Measurements from ENCODE around the gene TMEM185B.
"Not testable (repeated sequence)": the region's sequence is repeated elsewhere in the genome, so short reads cannot be mapped to it uniquely, and the experiment has no call there.

Gene TMEM185B

DNA sequence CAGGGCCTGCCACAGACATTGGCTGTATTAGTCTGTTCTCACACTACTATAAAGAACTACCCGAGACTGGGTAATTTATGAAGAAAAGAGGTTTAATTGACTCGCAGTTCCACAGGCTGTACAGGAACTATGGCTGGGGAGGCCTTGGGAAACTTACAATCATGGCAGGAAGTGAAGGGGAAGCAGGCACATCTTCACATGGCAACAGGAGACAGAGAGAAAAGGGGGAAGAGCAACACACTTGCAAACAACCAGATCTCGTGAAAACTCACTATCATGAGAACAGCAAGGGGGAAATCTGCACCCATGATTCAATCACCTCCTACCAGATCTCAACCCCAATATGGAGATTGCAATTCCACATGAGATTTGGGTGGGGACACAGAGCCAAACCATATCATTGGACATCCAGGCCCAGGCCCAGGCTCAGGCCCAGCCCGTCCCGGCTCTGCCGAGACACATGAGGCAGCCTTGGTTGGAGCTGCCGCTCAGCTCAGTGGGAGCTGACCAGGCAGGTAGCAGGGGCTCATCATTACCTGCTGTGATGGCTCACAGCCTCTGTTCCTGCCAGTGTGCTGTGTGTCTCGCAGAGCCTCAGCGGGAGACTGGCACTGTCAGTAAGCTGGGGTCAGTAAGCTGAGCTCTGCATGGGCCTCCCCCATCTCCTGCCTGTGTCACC, 20.8 kb upstream of the TMEM185B start:
- peaks cover 2% of the 10 kb centered on the region for H3K27me3 Mint-ChIP-seq
- no peaks in the 10 kb centered on the region for H3K4me1 Mint-ChIP-seq (ENCODE audit: low read depth)
- H3K27ac Mint-ChIP-seq = no peak overlapping the region
- H3K36me3 Mint-ChIP-seq = peaks cover 3% of the 10 kb centered on the region
- no peak overlapping the region for H3K4me3 Mint-ChIP-seq
- no peaks in the 10 kb centered on the region for H3K9me3 Mint-ChIP-seq (ENCODE audit: low read depth)

DNA sequence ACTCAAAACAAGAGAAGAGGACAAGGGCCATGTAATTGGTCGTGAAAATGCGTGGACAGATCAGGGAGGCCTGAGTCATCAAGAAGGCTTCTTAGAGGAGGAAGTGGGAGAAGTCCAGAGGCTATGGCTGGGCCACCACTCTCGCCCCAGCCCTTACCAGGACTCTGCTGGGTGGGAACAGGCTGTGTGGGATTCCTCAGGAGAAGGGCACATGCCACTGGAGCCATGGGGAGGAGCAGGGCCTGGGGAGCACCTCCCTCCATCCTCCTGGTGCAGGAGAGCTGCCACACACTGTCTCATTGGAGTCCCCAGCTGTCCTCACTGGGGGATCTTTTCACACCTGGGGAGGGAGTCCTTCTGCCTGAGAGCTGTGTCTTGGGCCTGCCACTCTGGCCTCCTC, 20.0 kb upstream of the TMEM185B start:
- Mint-ChIP-seq H3K36me3 (peaks cover 3% of the 10 kb centered on the region), H3K4me3 (no peak overlapping the region), H3K27me3 (peaks cover 2% of the 10 kb centered on the region), H3K9me3 (ENCODE audit: low read depth) (no peaks in the 10 kb centered on the region), H3K27ac (no peak overlapping the region), H3K4me1 (ENCODE audit: low read depth) (no peaks in the 10 kb centered on the region)

DNA sequence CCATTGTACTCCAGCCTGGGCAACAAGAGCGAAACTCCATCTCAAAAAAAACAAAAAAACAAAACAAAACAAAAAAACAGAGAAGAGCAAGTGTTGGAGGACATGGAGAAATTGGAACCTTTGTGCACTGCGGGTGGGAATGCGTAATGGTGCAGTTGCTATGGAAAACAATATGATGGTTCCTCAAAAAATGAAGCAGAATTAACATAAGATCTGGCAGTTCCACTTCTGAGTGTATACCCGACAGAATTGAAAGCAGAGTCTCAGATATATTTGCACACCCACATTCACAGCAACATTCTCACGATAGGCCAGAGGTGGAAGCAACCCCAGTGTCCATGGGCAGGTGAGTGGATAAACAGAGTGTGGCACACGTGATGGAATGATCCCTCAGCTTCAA, 18.5 kb upstream of the TMEM185B start:
- H3K27me3 Mint-ChIP-seq = no peaks in the 10 kb centered on the region
- H3K4me1 Mint-ChIP-seq (ENCODE audit: low read depth) = no peaks in the 10 kb centered on the region
- no peak overlapping the region for H3K27ac Mint-ChIP-seq
- peaks cover 3% of the 10 kb centered on the region for H3K36me3 Mint-ChIP-seq
- no peaks in the 10 kb centered on the region for H3K9me3 Mint-ChIP-seq (ENCODE audit: low read depth)
- no peak overlapping the region for H3K4me3 Mint-ChIP-seq

DNA sequence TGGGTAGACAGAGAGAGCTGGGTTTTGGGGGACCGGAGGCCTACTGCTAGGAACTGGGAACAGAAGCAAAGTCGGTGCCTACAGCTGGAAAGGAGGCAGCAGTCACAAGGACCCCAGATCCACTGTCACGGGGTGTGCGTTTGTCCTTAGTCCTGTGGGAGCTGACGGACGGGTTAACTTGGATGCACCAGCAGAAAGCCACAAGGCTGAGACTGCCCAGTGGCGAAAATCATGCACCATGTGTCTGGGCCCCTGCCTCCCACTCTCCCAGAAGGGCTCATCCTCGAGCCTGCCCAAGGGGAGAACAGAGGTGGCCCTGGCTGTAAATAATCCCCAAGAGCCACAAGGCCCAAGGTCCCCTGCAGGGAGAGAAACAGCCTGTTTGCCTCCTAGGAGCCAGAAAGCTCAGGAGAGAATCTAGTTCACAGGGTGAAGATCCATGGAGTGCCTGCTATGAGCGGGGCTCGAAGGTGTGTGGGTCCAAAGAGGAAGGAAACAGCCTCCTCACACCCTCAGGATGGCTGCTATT, 17.8 kb upstream of the TMEM185B start:
- Mint-ChIP-seq H3K9me3 (ENCODE audit: low read depth) (no peaks in the 10 kb centered on the region), H3K36me3 (peaks cover 3% of the 10 kb centered on the region), H3K4me3 (no peak overlapping the region), H3K27ac (no peak overlapping the region), H3K4me1 (ENCODE audit: low read depth) (no peaks in the 10 kb centered on the region), H3K27me3 (no peaks in the 10 kb centered on the region)

DNA sequence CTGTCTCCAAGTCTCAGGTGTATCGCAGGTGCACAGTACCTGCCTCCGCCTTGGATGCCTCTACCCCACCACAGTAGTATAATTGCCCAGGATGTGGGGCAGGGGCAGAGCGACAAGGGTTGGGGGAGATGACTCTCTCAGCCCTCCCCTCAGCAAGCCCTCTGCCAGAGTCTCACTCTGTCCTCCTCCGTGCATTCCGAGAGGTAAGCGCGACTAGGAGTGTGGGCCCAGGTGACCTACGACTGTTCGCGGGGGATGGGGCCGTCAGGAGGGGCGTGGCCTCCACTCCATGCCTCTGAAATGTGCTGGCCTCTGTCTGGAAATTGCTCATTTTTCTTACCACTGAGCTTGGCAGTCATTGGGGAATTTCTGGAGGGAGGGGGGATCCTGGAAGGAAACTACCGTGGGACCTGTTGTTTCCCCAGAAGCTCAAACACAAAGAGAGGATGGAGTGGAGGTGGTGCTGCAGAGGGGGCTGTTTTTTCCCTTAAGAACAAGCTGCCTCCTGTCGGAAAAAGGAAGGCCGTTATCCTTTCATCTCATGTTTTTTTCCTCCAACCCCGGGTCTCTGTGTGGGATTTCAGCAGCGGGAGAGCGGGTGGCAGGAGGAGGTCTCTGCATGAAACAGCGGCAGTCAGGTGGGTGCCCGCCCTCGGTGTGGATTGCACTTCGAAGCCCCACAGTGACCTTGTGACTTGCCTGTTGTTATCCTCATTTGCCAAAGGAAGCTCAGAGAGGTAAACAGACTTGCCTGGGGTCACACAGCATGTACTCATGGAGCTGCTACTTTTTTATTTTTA, 16.5 kb upstream of the TMEM185B start:
- Mint-ChIP-seq H3K27ac (no peak overlapping the region), H3K9me3 (ENCODE audit: low read depth) (no peaks in the 10 kb centered on the region), H3K27me3 (no peaks in the 10 kb centered on the region), H3K4me1 (ENCODE audit: low read depth) (no peaks in the 10 kb centered on the region), H3K4me3 (no peak overlapping the region), H3K36me3 (peaks cover 3% of the 10 kb centered on the region)

DNA sequence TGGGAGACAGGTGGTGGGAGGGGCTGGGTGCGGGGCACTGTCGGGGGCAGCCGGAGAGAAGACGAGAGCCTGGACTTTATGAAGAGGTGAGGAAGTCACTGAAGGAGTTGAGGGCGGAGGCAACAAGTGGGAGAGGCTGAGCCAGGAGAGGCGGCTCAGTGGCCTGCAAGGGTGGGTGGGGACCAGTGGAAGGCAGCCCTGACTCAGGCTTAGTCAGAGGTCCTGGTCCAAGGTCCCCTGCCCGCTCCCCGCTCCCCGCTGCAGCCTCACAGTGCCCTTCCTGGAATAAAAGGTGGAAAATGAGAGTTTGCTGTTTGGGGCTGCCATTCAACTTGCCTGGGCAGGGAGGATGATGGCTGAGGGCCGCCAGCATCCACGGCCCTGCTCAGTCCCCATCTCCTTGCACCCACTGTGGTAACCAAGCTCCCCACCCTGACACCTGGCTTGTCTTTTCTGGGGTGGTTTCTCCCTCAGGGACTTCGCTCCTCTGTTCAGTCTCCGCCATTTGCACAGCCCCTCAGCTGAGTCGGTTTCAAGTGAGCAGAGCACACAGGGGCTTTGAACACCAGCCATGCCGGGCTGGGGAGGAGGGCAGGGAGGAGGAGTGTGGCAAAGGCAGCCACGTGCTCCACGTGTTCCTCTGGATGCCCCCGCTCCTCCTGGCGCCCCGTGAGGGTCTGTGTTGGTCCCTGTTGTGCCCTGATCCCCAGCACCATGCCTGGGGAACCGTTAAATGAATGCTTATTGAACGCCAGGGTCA, 15.7 kb upstream of the TMEM185B start:
- no peaks in the 10 kb centered on the region for H3K4me1 Mint-ChIP-seq (ENCODE audit: low read depth)
- no peaks in the 10 kb centered on the region for H3K9me3 Mint-ChIP-seq (ENCODE audit: low read depth)
- H3K36me3 Mint-ChIP-seq = peaks cover 2% of the 10 kb centered on the region
- H3K4me3 Mint-ChIP-seq = no peak overlapping the region
- no peak overlapping the region for H3K27ac Mint-ChIP-seq
- H3K27me3 Mint-ChIP-seq = no peaks in the 10 kb centered on the region

DNA sequence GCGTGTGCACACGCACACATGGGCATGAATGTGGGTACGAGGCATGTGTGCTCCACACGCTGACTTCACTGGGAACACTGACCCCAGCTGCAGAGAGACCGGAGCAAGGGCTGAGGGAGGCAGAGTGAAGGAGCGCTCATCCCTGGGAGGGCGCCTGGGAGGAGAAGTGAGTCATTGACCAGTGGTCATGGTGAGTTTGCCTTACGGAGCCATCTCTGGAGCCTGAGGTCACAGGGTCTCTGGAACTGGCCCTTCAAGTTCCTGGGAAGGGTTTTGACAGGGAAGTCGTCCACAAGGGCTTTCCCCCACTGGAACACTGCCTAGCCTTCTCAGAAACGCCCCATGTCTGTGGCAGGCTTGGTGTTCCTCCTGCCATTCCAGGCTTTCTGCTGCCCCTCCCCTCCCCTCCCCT, 14.3 kb upstream of the TMEM185B start:
- H3K4me1 Mint-ChIP-seq (ENCODE audit: low read depth) = peaks cover 11% of the 10 kb centered on the region

DNA sequence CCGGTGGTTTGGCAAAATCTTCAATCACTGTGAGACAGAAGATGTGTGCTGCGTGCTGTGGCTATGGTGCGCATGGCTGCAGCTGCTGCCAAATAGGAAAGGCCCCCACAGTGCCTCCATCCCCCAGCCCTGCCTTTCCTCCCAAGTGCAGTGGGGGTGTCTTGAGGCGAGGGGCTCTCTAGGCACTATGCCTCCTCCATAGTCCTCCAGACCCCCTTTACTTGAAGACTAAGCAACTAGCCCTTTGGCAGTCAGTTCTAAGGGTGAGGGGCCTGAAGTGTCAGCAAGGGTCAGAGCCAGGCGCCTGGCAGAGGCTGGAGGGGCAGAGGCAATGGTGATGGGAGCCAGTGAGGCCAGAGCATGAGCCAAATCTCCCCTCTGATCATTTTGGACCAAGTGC, 13.6 kb upstream of the TMEM185B start:
- Mint-ChIP-seq H3K4me1 (ENCODE audit: low read depth) (peaks cover 18% of the 10 kb centered on the region), H3K27me3 (no peaks in the 10 kb centered on the region), H3K4me3 (no peak overlapping the region)

More for the DNA sequence above, 14.3 kb upstream of the TMEM185B start:
- H3K27me3 Mint-ChIP-seq = no peaks in the 10 kb centered on the region
- H3K9me3 Mint-ChIP-seq (ENCODE audit: low read depth) = no peaks in the 10 kb centered on the region
- no peak overlapping the region for H3K27ac Mint-ChIP-seq
- H3K4me3 Mint-ChIP-seq = no peak overlapping the region
- no peaks in the 10 kb centered on the region for H3K36me3 Mint-ChIP-seq

DNA sequence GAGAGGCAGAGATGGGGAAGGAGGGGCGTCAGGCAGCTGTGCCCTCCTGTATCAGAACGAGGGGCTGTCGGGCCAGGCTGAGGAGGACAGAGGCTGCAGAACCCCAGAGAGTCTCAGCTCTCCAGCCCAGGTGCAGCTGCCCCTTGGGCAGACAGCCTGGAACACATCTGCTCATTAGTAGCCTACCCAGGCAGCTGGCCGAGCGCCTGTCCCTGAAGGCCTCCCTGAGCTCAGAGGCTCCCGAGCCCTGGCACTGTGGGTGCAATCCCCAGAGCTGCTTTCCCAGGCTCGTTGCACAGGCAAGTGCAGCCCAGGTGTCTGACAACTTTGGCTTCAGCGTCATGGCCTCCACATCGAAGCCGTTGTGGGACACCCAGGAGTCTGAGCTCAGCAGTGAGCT, 13.1 kb upstream of the TMEM185B start:
- Mint-ChIP-seq H3K36me3 (no peaks in the 10 kb centered on the region), H3K4me1 (ENCODE audit: low read depth) (peaks cover 22% of the 10 kb centered on the region), H3K27me3 (no peaks in the 10 kb centered on the region), H3K9me3 (ENCODE audit: low read depth) (no peaks in the 10 kb centered on the region), H3K4me3 (no peak overlapping the region), H3K27ac (no peak overlapping the region)

More for the DNA sequence above, 13.6 kb upstream of the TMEM185B start:
- Mint-ChIP-seq H3K27ac (no peak overlapping the region), H3K36me3 (no peaks in the 10 kb centered on the region), H3K9me3 (ENCODE audit: low read depth) (no peaks in the 10 kb centered on the region)

DNA sequence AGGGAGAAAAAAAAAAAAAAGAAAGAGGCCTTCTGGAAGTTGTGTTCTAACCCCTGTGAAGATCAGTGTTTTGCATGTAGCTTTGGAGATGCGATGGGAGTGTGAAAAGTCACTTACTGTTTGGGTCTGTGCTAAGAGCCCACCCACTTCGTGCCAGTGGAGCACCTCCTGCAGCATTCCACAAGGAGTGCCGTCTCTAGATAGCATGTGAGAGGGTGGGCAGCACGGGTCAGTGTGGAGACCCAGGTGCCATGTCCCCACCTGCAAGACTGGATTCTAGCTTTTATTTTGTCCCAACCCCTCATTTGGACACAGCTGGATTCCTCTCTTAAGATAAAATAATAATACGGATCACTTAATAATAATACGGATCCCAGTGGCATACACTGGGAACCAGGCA, 12.5 kb upstream of the TMEM185B start:
- no peaks in the 10 kb centered on the region for H3K27me3 Mint-ChIP-seq
- H3K4me3 Mint-ChIP-seq = no peak overlapping the region
- no peak overlapping the region for H3K27ac Mint-ChIP-seq

DNA sequence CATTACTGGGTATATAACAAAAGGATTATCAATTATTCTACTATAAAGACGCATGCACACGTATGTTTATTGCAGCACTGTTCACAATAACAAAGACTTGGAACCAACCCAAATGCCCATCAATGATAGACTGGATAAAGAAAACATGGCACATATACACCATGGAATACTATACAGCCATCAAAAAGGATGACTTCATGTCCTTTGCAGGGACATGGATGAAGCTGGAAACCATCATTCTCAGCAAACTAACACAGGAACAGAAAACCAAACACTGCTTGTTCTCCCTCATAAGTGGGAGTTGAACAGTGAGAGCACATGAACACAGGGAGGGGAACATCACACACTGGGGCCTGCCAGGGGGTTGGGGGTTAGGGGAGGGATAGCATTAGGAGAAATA, 12.0 kb upstream of the TMEM185B start:
- H3K4me3 Mint-ChIP-seq; H3K27me3 Mint-ChIP-seq; H3K27ac Mint-ChIP-seq; H3K36me3 Mint-ChIP-seq; H3K9me3 Mint-ChIP-seq (ENCODE audit: low read depth): not testable (repeated sequence)
- peaks cover 32% of the 10 kb centered on the region for H3K4me1 Mint-ChIP-seq (ENCODE audit: low read depth)

More for the DNA sequence above, 12.5 kb upstream of the TMEM185B start:
- Mint-ChIP-seq H3K9me3 (ENCODE audit: low read depth) (no peaks in the 10 kb centered on the region), H3K36me3 (no peaks in the 10 kb centered on the region), H3K4me1 (ENCODE audit: low read depth) (peaks cover 28% of the 10 kb centered on the region)

DNA sequence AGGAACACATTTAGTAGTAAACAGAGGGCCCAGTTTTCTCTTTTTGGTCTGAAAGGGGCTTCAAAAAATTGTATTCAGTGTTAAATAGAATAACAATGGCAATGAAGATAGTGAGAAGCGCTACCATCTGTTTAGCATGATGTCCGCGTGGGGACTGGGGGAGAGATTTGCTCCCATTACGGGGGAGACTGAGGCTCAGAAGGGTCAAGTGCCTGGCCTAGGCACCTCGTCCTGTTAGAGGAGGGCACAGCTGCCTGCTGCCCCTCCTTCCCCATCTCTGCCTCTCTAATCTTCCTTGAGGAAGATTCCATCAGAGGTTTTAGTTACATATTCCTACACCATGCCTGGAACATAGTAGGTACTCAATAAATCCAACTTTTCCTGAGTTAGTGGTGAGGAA, 10.1 kb upstream of the TMEM185B start:
- Mint-ChIP-seq H3K27me3 (no peaks in the 10 kb centered on the region), H3K27ac (peak overlapping the region; percentile 99), H3K4me3 (peak overlapping the region; percentile 93), H3K9me3 (ENCODE audit: low read depth) (no peaks in the 10 kb centered on the region), H3K36me3 (no peaks in the 10 kb centered on the region), H3K4me1 (ENCODE audit: low read depth) (peaks cover 50% of the 10 kb centered on the region)

DNA sequence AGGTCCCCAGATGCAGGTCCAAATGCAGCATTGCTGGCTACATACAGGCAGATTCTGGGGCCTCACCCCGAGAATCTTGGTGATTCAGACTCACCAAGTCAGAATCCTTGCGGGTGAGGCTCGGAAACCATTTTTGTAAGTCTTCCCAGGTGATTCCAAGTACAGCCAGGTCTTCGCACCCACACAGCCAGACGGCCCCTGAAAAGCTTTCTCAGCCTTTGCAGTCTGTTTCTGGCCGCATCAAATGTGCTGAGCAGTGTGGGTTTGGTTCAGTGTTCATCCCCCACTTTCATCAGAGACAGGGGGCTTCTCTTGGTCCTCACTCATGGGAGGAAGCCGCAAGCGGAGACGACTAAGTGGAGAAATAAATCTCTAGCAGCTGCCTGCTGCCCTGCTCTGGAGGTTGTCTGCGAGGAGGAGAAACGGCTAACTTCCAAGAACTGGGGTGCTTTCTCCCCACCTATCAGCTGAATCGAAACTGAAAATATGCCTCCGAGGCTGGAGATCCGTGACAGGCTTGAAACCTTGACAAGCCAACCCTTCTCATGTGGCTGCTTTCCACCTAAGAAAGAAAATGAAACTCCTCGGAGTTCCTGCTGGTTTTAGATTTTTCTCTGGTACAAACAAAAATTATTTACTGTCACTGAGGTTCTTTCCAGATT, 8.9 kb upstream of the TMEM185B start:
- H3K4me1 Mint-ChIP-seq (ENCODE audit: low read depth) = peaks cover 62% of the 10 kb centered on the region
- peak overlapping the region; percentile 99 for H3K27ac Mint-ChIP-seq
- H3K9me3 Mint-ChIP-seq (ENCODE audit: low read depth) = no peaks in the 10 kb centered on the region
- peak overlapping the region; percentile 93 for H3K4me3 Mint-ChIP-seq
- no peaks in the 10 kb centered on the region for H3K36me3 Mint-ChIP-seq
- no peaks in the 10 kb centered on the region for H3K27me3 Mint-ChIP-seq

DNA sequence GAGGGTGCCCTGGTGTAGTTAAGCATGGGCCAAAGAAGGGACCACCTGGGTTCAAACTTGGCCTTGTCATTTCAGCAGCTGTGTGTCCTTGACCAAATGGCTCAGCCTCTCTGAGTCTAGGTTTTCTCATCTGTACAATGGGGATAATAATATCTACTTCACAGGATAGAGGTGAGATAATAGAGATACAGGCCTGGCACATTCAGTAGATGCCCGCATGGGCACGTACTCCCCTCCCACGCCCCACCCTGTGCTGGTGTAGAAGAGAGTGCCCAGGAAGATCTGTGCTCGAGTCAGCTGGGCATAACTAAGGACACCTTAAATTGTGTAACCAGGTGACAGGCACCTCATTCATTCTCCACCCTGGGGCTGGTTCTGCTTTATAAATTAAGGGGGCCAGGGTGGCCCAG, 8.4 kb upstream of the TMEM185B start:
- no peaks in the 10 kb centered on the region for H3K27me3 Mint-ChIP-seq
- peak overlapping the region; percentile 99 for H3K27ac Mint-ChIP-seq
- H3K4me1 Mint-ChIP-seq (ENCODE audit: low read depth) = peaks cover 66% of the 10 kb centered on the region
- no peaks in the 10 kb centered on the region for H3K36me3 Mint-ChIP-seq
- H3K9me3 Mint-ChIP-seq (ENCODE audit: low read depth) = no peaks in the 10 kb centered on the region
- peak overlapping the region; percentile 93 for H3K4me3 Mint-ChIP-seq

Data from activated naive CD8-positive, alpha-beta T cell (primary cell).